Umbilical cord (tissue), 2 donors: ENCODE data around the gene CBL. TPM values are rescaled to one million over a fixed set of nuclear protein-coding genes. Genes with fewer than 3 reads are reported as not detected.
"Not testable (repeated sequence)": the region's sequence is repeated elsewhere in the genome, so short reads cannot be mapped to it uniquely, and the experiment has no call there.

Experiments used
- DNase-seq: peaks from one replicate; pipeline ENCODE4 v3.0.0-alpha.2; 2015; ENCODE audit warnings: low spot score
- total RNA-seq: library from RNA; depleted of rRNA; stranded (reverse); fragments of >200 nt; gene quantifications from one replicate; pipeline ENCODE4 v1.2.3, GENCODE V29; 2014; ENCODE audit warnings: low replicate concordance; ENCODE audit not compliant: insufficient read depth

The CBL gene
- total RNA-seq, 1 donor from 2014 or later: 11.3 TPM

DNA sequence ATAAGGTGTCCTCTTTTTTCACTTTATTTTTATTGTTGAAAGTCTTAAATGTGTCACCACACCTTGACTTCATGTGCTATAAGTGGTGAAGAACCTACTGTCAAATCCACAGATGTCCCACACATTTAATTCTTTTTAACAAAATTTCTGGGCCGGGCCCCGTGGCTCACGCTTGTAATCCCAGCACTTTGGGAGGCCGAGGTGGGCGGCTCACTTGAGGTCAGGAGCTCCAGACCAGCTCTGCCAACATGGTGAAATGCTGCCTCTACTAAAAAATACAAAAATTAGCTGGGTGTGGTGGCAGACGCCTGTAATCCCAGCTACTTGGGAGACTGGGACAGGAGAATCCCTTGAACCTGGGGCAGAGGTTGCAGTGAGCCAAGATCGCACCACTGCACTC, 3.0 kb downstream of the CBL start:
- DNase-seq: no peak

DNA sequence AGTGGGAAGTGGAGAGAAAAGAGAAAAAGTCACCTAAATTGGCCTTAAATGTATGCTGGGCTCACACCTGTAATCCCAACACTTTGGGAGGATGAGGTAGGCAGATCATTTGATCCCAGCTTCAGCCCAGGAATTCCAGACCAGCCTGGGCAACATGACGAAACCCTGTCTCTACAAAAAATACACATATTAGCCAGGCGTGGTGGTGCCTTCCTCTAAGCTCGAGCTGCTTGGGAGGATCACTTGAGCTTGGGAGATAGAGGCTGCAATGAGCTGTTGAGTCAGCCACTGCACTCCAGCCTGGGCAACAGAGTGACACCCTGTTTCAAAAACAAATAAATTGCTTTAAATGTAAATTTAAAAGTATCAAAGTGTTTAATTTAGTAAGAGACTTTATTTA, 3.9 kb downstream of the CBL start:
- DNase-seq: no peak

DNA sequence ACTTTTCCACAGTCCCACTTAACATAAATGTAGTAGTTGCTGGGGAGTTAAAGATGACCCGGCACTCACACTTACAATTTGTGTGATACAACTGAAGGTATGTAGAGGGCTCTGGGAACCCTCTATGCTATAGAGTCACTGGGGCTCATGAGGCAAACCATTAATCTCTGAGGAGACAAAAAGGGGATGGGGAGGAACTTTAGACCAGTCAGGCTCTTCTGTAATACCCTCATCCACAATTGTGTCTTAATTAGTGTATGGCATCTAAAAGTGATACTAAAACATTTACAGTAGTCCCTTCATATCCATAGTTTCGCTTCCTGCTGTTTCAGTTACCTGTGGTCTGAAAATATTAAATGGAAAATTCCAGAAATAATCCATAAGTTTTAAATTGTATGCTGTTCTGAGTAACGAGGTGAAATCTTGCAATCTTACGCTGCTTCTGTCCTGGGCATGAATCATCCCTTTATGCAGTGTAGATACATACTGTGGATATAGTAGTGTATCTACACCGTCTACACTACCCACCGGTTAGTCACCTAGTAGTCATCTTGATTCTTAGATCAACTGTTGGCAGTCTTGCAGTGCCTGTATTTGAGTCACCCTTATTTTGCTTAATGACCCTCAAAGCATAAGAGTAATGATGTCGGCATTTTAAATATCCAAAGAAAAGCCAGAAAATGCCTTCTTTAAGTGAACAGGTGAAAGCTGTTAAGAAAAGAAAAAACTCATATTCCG, 12.2 kb downstream of the CBL start:
- DNase-seq: no peak

DNA sequence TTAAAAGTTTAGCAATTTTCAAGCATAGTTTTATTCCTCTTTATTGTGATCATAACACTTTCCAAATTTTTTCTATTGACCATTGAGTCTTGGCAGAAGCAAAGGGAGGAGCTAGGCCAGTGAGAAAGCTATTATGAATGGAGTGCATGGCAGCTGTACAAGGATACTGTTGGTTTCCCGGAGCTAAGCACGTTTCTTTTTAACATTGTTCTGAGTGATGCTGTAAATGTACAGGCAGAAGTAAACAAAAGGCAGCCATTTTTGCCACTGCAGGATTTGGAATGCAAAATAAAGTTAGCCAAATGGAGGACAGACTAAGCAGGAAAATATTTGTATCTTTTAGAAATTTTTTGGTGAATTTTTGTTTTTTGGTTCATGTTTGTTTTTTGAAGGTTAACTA, 16.2 kb downstream of the CBL start:
- DNase-seq: peak; percentile 23

DNA sequence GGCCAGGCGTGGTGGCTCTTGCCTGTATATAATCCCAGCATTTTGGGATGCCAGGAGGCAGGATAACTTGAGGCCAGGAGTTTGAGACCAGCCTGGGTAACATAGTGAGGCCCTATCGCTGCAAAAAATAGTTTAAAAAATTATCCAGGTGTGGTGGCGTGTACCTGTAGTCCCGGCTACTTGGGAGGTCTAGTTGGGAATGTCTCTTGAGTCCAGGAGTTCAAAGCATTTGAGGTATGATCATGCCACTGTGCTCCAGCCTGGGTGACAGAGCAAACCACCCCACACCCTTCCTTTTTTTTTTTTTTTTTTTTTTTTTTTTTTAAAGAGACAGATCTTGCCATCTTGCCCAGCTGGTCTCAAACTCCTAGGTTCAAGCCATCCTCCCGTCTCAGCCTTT, 16.8 kb downstream of the CBL start:
- DNase-seq: no peak

DNA sequence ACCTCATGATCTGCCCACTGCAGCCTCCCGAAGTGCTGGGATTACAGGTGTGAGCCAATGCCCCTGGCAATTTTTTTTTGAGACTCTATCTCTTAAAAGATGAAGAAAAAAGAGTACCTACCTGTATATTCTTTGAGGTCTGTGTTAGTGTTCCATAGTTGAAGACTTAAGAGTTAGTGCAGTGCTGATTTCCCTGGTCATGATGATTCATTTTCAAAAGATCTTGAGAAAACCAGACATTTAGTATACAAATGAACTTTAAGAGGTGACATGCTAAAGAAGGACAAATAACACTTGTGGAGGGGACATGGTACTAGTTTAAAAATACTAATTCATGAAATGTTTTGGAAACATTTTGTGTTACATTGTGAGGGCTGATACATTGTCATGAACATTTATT, 17.7 kb downstream of the CBL start:
- no peak for DNase-seq

DNA sequence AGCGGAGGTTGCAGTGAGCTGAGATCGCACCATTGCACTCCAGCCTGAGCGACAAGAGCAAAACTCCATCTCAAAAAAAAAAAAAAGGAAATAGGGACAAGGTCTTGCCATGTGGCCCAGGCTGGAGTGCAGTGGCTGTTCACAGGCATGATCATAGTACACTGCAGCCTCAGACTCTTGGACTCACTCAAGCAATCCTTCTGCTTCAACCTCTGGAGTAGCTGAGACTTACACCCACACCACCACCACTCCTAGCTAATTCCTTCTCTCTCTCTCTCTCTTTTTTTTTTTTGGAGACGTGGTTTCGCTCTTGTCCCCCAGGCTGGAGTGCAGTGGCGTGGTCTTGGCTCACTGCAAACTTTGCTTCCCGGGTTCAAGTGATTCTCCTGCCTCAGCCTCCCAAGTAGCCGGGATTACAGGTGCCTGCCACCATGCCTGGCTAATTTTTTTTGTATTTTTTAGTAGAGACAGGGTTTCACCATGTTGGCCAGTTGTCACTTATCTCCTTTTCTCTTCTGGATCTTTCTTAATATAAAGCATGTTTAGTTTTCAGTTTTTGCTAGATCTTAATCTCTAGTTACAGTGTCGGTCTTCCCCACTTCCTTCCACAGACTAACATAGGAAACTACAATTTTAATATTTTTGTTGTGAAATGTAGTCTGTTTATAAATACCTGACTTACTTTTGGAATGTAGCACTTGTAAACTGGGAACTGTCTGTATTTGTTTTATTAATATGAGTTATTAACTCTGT, 22.6 kb downstream of the CBL start:
- DNase-seq: not testable (repeated sequence)

DNA sequence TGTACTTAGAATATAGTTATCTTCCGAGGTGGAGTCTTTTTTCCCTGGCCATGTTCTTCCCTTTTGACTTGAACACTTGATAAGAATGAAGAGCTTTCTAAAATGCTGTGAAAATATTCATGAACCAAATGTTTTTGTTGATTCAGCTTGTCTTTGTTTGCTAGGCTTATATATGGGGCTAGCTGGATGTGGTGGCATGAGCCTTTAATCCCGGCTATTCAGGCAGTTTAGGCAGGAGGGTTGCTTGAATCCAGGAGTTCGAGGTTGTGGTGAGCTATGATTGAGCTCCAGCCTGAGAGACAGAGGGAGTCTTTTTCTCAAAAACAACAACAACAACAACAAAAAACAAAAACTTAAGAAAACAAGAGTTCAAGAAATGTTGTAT, 23.1 kb downstream of the CBL start:
- no peak for DNase-seq

DNA sequence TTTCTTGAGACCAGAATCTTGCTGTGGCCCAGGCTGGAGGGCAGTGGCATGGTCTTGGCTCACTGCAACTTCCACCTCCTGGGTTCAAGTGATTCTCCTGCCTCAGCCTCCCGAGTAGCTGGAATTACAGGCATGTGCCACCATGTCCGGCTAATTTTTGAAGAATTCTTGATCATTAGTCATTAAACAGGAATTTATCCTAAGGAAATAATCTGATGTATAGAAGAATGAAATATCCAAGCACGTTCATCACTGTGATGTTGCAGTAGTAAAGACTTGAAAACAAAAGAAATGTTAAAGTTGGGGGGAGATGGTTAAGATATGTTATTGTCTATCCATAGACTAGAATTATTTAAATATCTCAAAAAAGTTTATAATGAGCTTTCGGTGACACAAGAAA, 23.6 kb downstream of the CBL start:
- no peak for DNase-seq

DNA sequence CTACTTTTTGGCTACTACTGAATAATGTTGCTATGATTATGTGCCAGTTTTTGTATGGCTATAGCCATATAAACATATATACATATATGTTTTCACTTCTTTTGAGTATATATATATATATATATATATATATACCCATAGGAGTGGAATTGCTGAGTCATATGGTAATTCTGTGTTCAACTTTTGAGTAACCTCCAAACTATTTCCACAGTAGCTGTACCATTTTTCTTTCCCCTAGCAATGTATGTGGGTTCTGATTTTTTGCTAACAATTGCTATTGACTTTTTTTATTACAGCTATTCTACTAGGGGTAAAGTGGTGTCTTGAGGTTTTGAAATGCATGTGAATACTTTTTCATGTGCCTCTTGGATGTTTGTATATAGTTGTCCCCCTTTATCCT, 30.4 kb downstream of the CBL start:
- no peak for DNase-seq

DNA sequence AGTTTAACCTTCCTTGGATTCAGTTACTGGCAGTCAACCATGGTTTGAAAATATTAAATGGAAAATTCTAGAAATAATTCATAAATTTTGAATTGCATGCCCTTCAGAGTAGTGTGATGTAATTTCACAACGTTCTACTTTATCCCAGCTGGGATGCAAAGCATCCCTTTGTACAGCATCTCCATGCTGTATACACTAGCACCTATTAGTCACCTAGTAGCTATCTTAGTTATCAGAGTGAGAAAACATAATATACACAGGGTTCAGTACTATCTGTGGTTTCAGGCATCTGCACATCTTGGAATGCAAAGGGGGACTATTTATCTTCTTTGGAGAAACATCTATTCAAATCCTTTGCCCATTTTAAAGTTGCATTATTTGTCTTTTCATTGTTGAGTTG, 30.8 kb downstream of the CBL start:
- DNase-seq: no peak

DNA sequence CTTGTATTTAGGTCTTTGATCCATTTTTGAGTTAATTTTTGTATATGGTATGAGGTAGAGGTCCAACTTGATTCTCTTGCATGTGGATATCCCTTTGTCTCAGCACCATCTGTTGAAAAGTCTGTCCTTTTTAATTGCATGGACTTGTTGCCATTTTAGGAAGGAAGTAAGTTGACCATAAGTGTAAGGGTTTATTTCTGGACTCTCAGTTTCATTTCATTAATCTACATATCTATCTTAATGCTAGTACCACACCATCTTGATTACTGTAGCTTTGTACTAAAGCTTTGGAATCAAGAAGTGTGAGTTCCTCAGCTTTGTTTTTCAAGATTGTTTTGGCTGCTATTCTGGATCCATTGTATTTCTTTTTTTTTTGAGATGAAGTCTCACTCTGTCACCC, 31.4 kb downstream of the CBL start:
- no peak for DNase-seq

DNA sequence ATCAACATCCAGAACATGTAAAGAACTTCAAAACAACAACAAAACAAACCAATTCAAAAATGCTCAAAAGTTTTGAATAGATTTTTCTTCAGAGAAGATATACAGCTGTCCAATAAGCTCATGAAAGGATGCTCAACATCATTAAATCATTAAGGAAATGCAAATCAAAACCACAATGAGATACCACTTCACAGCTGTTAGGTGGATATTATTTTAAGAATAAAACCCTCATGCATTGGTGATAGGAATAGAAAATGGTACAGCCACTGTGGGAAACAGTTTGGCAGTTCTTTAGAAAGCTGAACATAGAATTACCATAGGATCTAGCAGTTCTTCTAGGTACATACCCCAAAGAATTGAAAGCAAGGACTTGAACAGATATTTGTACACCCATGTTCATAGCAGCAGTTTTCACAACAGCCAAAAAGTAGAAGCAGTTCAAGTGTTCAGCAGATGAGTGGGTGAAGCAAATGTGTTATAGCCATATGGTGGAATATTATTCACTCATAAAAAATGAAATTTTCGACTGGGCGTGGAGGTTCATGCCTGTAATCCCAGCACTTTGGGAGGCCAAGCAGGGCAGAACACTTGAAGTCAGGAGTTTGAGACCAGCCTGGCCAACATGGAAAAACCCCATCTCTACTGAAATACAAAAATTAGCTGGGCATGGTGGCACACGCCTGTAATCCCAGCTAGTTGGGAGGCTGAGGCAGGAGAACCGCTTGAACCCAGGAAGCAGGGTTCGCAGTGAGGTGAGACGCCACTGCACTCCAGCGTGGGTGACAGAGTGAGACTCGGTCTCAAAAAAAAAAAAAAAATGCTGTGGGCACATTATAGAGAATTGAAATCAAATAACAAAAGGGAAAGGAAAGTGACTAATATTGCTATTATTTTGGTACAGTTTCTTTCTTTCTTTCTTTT, 42.9 kb downstream of the CBL start:
- no peak for DNase-seq

DNA sequence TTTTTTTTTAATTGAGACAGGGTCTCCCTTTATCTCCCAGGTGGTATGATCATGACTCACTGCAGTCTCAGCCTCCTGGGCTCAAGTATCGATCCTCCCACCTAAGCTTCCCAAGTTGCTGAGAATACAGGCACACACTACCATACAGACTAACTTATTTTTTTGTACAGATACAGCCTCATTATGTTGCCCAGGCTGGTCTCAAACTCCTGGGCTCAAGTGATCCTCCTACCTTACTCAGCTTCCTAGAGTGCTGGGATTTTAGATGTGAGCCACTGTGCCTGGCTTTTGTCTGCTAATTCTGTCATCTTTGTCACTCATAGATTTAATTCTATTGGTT, 43.5 kb downstream of the CBL start:
- DNase-seq: no peak

DNA sequence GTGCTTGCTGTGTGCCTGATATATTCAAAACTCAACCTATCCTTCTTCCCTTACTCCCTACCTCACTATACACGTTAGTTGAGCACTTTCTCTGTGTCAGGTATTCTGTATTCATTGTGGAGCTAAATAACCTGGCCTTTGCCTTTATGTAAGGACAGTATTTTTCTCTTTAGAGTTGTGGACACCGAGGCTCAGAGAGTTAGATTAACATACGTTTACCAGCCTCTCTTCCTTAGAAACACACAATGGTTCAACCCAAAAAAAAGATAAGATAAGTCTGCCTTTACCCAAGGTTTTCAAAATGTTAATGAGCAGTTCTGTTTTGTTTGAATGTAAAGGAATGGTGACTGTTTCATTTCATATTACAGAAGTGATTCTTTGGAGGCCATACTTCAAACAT, 45.0 kb downstream of the CBL start:
- no peak for DNase-seq

DNA sequence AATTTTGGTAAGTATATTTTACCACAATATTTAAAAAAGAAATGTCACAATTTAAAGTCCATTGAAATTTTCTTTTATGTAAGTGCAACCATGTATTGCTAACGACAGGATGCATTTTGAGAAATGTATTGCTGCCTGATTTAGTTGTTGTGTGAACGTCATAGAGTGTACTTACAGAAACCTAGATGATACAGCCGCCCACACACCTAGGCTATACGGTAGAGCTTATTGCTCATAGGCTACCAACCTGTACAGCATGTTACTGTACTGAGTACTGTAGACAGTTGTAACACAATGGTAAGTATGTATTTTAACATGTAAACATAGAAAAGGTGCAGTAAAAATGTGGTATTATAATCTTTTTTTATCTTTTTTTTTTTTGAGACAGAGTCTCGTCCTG, 48.1 kb downstream of the CBL start:
- DNase-seq: no peak

DNA sequence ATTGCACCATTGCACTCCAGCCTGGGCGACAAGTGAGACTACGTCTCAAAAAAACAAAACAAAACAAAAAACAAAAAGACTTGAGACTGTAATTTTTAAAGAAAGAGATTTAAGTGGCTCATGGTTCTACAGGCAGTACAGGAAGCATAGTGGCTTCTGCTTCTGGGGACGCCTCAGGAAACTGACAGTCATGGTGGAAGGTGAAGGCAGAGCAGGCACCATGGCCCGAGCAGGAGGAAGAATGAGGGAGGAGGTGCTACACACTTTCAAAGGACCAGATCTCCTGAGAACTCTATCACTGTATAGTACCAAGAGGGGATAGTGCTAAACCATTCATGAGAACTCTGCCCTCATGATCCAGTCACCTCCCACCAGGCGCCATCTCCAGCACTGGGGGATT, 52.0 kb downstream of the CBL start:
- DNase-seq: no peak

DNA sequence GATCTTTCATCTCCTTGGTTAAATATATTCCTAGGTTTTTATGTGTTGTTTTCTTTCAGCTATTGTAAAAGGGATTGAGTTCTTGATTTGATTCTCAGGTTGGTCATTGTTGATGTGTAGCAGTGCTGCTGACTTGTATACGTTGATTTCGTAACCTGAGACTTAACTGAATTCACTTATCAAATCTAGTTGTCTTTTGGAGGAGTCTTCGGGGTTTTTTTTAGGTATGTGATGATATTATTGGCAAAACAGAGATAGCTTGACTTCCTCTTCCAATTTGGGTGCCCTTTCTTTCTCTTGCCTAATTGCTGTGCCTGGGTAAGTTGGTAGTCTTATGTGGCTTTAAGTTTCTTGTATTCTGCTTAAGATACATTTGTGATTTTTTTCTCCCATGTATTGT, 52.8 kb downstream of the CBL start:
- no peak for DNase-seq

DNA sequence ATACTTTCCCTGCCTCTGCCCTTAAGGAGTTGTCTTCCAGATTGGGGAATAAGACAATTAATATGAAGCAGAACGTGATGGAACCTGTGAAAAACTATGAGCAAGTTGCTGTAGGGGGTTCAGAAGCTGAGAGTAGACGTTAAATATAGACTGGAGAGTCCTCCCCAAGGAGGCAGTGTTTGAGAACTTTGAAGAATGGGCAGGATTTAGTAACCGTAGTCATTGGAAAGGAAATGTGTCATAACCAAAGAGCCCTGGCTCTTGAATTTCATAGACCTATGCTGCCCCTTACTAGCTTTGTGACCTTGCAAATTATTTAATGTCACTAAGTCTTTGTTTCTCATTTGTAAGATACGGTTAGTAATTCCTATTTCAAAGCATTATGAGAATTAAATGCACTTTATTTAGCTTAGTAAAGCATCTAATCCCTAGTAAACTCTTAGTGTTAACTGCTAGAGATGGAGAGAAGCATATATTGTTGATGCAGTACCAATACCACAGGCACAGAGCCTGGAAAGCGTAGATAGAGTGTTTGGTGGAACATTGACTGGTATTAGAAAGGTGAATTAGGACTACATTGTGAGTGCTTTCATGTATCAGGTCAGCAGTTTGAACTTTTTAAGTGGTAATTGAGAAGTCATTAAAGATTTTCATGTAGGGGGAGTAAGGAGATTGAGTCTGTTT, 56.7 kb downstream of the CBL start:
- no peak for DNase-seq

DNA sequence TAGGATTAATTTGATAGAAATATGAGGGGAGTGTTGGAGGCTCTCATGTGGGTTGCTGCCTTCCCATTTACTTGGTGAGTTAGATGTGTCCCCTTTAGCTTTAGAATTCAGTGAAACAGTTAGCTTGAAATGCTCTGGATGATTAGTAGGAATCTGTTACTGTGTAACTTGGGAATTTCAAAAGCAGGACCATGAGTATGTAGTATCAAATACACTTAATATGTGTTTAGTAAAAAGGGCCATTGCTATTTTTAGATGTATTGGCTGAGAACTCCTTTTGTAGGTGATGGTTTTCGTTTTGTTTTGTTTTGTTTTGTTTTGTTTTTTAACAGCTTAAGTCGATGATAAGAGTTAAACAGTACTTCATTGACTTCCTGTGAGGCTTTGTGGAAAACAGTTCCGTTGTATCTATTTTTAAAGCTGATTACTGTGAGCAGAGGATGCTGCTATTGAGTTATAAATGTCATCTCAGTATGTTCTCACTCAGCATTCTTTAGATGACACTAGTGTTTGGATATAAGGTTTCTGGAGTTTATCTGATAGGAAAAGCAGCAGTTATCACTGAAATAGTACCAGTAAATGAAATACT, 57.3 kb downstream of the CBL start:
- DNase-seq: no peak

DNA sequence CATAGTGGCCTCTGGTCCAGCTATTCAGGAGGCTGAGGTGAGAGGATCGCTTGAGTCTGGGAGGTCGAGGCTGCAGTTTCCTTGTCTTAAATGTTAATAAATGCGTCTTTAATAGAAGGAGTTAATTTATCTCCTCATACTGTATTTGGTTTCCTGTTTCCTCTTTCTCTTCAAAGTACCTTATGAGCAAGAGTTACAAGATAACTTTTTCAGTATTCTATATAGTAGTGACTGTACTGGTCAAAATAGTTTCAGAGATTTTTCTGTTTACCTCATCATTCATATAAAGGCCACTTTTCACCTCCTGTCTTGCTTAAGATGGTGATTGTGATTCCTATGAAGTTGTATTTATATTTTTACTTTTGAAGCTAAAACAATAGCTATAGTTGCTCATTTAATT, 59.9 kb downstream of the CBL start:
- no peak for DNase-seq
